Activated naive CD8-positive, alpha-beta T cell (primary cell): ENCODE results near the gene TRIO.

Source experiments
- H3K27ac Mint-ChIP-seq: one replicate; pipeline ENCODE4 v1.8.0; 2021; ENCODE audit warnings: mixed read lengths
- H3K27me3 Mint-ChIP-seq: one replicate; pipeline ENCODE4 v1.8.0; 2021; ENCODE audit warnings: mixed read lengths
- H3K36me3 Mint-ChIP-seq: one replicate; pipeline ENCODE4 v1.8.0; 2021; ENCODE audit warnings: mixed read lengths
- H3K4me1 Mint-ChIP-seq: one replicate; pipeline ENCODE4 v1.8.0; 2021; ENCODE audit warnings: low read depth, mixed read lengths
- H3K4me3 Mint-ChIP-seq: one replicate; pipeline ENCODE4 v1.8.0; 2021; ENCODE audit warnings: mild to moderate bottlenecking, mixed read lengths
- H3K9me3 Mint-ChIP-seq: one replicate; pipeline ENCODE4 v1.8.0; 2021; ENCODE audit warnings: low read depth, mixed read lengths

The TRIO gene

GRCh38 chr5:14218480-14218879 is 75.3 kb downstream of the TRIO start:
- Mint-ChIP-seq H3K27ac (no peak overlapping the region), H3K4me3 (no peak overlapping the region), H3K9me3 (no peaks in the 10 kb centered on the region), H3K27me3 (peaks cover 10% of the 10 kb centered on the region), H3K4me1 (peaks cover 3% of the 10 kb centered on the region), H3K36me3 (no peaks in the 10 kb centered on the region)

DNA sequence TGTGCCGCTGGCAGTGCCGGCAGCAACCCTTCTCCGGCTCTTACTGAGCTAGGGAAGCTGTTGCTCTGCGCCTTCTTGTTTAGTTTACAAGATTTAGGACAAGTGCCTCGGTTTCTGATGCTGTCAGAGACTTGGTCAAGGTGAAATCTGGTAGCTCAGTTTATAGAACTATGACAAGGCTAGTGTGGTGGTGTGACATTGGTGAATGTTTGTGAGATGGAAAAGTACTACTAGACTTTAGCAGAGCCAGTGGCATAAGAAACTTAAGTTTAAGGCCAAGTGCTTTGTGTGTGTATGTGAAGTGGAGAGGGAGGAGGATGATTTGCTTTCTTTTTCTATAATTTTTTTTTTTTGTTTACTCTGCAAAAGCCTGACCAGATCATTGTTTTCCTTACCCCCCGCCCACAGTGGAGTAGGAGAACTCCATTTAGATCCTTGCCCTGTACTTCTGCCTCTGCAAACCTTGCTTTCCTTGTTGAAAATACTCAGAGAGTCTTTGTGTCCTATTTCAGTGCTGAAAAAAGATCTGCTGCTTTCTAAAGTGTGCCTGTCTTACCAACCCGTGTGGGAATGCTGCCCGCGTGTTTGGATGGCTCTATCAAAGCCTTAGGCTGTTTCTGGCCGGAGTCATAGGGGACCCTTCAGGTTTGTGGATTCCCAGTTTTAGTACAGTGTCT is 75.9 kb downstream of the TRIO start:
- Mint-ChIP-seq H3K36me3 (no peaks in the 10 kb centered on the region), H3K27ac (no peak overlapping the region), H3K4me3 (no peak overlapping the region), H3K27me3 (peaks cover 10% of the 10 kb centered on the region), H3K9me3 (no peaks in the 10 kb centered on the region), H3K4me1 (peaks cover 3% of the 10 kb centered on the region)

DNA sequence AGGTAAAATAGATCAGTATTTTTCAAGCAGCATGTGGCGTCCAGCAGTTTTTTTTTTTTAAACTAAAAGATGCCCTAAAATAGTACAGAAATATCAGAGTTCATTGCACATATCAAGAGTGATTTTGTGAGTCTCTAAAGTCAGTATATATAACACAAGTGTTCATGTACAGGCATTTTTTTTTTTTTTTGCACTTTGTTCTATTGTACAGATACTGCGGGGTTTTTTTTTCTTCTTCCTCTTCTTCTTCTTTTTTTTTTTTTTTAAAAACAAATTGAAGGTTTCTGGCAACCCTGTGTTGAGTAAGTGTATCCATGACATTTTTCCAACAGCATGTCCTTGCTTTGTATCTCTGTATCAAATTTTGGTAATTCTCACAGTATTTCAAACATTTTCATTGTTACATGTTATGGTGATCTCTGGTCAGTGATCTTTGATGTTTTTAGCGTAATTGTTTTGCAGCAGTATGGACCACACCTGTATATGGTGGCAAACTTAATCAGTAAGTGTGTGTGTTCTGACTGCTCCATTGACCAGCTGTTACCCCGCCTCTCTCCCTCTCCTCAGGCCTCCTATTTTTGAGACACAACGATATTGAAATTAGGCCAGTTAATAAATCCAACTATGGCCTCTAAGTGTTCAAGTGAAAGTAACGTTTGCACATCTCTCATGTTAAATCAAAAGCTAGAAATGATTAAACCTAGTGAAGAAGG is 76.8 kb downstream of the TRIO start:
- Mint-ChIP-seq H3K27me3 (peaks cover 10% of the 10 kb centered on the region), H3K9me3 (no peaks in the 10 kb centered on the region), H3K4me3 (no peak overlapping the region), H3K27ac (no peak overlapping the region), H3K4me1 (peaks cover 3% of the 10 kb centered on the region), H3K36me3 (no peaks in the 10 kb centered on the region)

GRCh38 chr5:14220642-14221041 is 77.5 kb downstream of the TRIO start:
- peaks cover 3% of the 10 kb centered on the region for H3K4me1 Mint-ChIP-seq
- peaks cover 10% of the 10 kb centered on the region for H3K27me3 Mint-ChIP-seq
- no peaks in the 10 kb centered on the region for H3K9me3 Mint-ChIP-seq
- H3K36me3 Mint-ChIP-seq: no peaks in the 10 kb centered on the region
- no peak overlapping the region for H3K4me3 Mint-ChIP-seq
- H3K27ac Mint-ChIP-seq: no peak overlapping the region

GRCh38 chr5:14221732-14222131 is 78.6 kb downstream of the TRIO start:
- no peaks in the 10 kb centered on the region for H3K9me3 Mint-ChIP-seq
- no peak overlapping the region for H3K27ac Mint-ChIP-seq
- no peaks in the 10 kb centered on the region for H3K36me3 Mint-ChIP-seq
- peaks cover 3% of the 10 kb centered on the region for H3K4me1 Mint-ChIP-seq
- no peak overlapping the region for H3K4me3 Mint-ChIP-seq
- peaks cover 7% of the 10 kb centered on the region for H3K27me3 Mint-ChIP-seq

DNA sequence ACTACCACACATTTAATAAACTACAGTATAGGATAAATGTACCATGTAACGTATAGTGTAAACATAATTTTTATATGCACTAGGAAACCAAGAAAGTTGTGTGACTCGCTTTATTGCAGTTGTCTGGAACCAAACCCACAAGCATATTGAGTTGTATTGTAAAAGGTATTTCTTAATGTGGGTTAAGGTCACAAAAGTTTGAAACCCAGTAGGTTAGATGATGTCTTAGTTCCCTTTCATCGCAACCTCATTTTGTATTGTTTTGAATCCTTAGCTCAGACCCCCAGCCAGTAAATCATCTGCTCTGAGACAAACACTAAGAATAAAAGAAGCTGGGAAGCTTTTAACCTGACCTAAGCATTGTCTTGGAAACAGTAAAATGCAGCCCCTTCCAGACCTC is 79.1 kb downstream of the TRIO start:
- Mint-ChIP-seq H3K36me3 (no peaks in the 10 kb centered on the region), H3K27ac (no peak overlapping the region), H3K27me3 (peaks cover 7% of the 10 kb centered on the region), H3K4me3 (no peak overlapping the region), H3K4me1 (peaks cover 3% of the 10 kb centered on the region), H3K9me3 (no peaks in the 10 kb centered on the region)

- H3K4me1 Mint-ChIP-seq: peaks cover 3% of the 10 kb centered on the region
- H3K27me3 Mint-ChIP-seq: peaks cover 7% of the 10 kb centered on the region
- H3K9me3 Mint-ChIP-seq: no peaks in the 10 kb centered on the region
- H3K27ac Mint-ChIP-seq: no peak overlapping the region
- no peak overlapping the region for H3K4me3 Mint-ChIP-seq
- H3K36me3 Mint-ChIP-seq: no peaks in the 10 kb centered on the region
Measured at GRCh38 chr5:14223372-14223771, 80.2 kb downstream of the TRIO start.

GRCh38 chr5:14225173-14225834 is 82.2 kb downstream of the TRIO start:
- H3K27me3 Mint-ChIP-seq: peaks cover 5% of the 10 kb centered on the region
- peaks cover 3% of the 10 kb centered on the region for H3K4me1 Mint-ChIP-seq
- H3K27ac Mint-ChIP-seq: no peak overlapping the region
- no peaks in the 10 kb centered on the region for H3K36me3 Mint-ChIP-seq
- H3K4me3 Mint-ChIP-seq: no peak overlapping the region
- no peaks in the 10 kb centered on the region for H3K9me3 Mint-ChIP-seq

DNA sequence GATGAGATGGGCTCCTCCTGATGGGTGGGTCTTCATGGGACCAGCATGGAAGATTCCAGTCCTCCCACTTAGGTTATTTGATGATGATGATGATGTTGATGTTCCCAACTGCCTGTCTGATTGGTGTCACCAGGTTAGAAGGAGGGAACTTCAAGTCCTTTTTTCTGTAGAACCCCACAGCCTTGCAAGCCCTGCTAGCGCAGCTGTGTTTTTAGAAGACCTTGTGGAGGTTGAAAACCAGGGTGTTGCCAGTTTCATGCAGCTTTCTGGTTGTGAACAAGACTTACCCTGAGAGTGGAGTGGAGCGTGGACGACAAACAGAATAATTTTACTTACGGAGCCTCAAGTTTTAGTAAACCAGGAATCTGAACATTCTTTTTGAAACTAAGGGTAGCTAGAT is 83.0 kb downstream of the TRIO start:
- H3K27me3 Mint-ChIP-seq: peaks cover 5% of the 10 kb centered on the region
- H3K4me1 Mint-ChIP-seq: peaks cover 3% of the 10 kb centered on the region
- no peaks in the 10 kb centered on the region for H3K36me3 Mint-ChIP-seq
- no peaks in the 10 kb centered on the region for H3K9me3 Mint-ChIP-seq
- no peak overlapping the region for H3K27ac Mint-ChIP-seq
- no peak overlapping the region for H3K4me3 Mint-ChIP-seq

DNA sequence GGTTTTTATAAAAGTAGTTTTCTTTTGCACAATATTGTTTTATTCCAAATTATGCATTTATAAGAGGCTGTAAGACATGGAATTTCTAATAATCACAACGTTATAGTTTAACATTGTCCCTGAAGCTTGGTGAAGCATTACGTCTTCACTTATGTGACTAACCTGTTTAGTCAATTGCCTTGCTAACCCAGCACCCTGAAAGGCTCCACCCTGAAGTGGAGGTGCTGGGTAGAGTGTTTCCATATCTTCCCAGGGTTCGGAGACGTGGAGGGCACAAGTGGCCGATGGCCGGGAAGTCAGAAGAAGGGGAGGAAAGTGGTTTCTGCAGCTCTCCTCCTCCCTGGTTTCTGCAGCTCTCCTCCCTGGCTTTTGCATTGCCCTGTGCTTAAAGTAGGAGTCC is 83.4 kb downstream of the TRIO start:
- Mint-ChIP-seq H3K27me3 (peaks cover 2% of the 10 kb centered on the region), H3K9me3 (no peaks in the 10 kb centered on the region), H3K4me3 (no peak overlapping the region), H3K4me1 (peaks cover 3% of the 10 kb centered on the region), H3K27ac (no peak overlapping the region), H3K36me3 (no peaks in the 10 kb centered on the region)

DNA sequence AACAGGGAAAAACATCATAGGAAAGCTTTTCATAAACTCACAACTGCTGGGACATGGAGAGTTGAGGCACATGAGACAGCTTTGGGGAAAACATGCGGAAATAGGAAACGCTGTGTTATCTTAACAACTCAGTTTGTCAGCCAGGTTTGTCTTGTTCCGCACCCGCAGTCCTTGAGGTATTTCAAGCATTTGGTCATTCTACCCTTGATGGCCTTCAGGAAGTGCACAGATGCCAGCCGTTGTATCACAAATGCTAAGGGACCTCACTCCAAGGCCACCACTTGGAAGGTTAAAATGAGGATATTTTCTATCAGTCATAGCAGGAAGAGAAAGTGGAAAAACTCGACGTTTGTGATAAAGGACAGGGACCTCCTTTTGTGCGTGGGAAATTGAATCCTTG is 83.8 kb downstream of the TRIO start:
- H3K4me1 Mint-ChIP-seq: peaks cover 3% of the 10 kb centered on the region
- H3K36me3 Mint-ChIP-seq: no peaks in the 10 kb centered on the region
- H3K27me3 Mint-ChIP-seq: peaks cover 2% of the 10 kb centered on the region
- no peaks in the 10 kb centered on the region for H3K9me3 Mint-ChIP-seq
- no peak overlapping the region for H3K27ac Mint-ChIP-seq
- no peak overlapping the region for H3K4me3 Mint-ChIP-seq

GRCh38 chr5:14227513-14227912 is 84.4 kb downstream of the TRIO start:
- Mint-ChIP-seq H3K36me3 (no peaks in the 10 kb centered on the region), H3K4me1 (peaks cover 3% of the 10 kb centered on the region), H3K9me3 (no peaks in the 10 kb centered on the region), H3K27ac (no peak overlapping the region), H3K27me3 (peaks cover 2% of the 10 kb centered on the region), H3K4me3 (no peak overlapping the region)

GRCh38 chr5:14228219-14228618 is 85.1 kb downstream of the TRIO start:
- no peaks in the 10 kb centered on the region for H3K36me3 Mint-ChIP-seq
- no peaks in the 10 kb centered on the region for H3K9me3 Mint-ChIP-seq
- no peak overlapping the region for H3K27ac Mint-ChIP-seq
- peaks cover 2% of the 10 kb centered on the region for H3K4me1 Mint-ChIP-seq
- no peak overlapping the region for H3K4me3 Mint-ChIP-seq
- H3K27me3 Mint-ChIP-seq: peaks cover 2% of the 10 kb centered on the region

GRCh38 chr5:14229181-14229580 is 86.0 kb downstream of the TRIO start:
- H3K4me3 Mint-ChIP-seq: no peak overlapping the region
- no peaks in the 10 kb centered on the region for H3K36me3 Mint-ChIP-seq
- H3K9me3 Mint-ChIP-seq: no peaks in the 10 kb centered on the region
- no peak overlapping the region for H3K27ac Mint-ChIP-seq
- H3K27me3 Mint-ChIP-seq: no peaks in the 10 kb centered on the region
- H3K4me1 Mint-ChIP-seq: no peaks in the 10 kb centered on the region

DNA sequence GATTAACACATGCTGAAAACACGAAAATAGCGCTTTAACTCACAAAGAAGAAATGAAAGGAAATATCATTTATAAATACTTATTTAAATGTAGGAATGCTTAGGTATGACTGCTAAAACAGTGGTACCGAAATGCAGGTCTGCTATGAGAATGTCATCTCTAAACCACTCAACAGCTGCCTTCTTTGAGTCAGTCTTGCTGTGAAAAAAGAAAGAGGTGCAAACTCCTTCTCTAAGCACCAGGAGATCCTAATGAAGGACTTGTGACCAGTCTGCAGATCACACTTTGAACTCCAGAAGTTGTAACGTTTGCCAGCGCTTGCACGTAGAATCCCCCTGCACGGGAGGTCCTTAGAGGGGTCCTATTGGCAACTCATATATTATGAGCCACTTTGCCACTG is 86.6 kb downstream of the TRIO start:
- Mint-ChIP-seq H3K27ac (no peak overlapping the region), H3K9me3 (no peaks in the 10 kb centered on the region), H3K36me3 (no peaks in the 10 kb centered on the region), H3K4me3 (no peak overlapping the region), H3K4me1 (no peaks in the 10 kb centered on the region), H3K27me3 (no peaks in the 10 kb centered on the region)
